BJ (cell line): ENCODE data around the gene TRPM3. TPM values are rescaled to one million over a fixed set of nuclear protein-coding genes. Genes with fewer than 3 reads are reported as not detected.

Experiments
- CTCF ChIA-PET: fragments of 350-600 bp; formaldehyde crosslinking; extraction: SDS; loops from one replicate; lab custom pipeline; 2021; ENCODE audit warnings: antibody characterized with exemption, inconsistent platforms; lab: Yijun Ruan, JAX
- POLR2A ChIA-PET: fragments of 300-600 bp; sonication (Branson Sonifier 250); formaldehyde crosslinking; extraction: SDS; loops from one replicate; lab custom pipeline; 2021; ENCODE audit warnings: antibody characterized with exemption; lab: Charles Lee
- DNase-seq: peaks from one replicate; pipeline ENCODE4 v3.0.0-alpha.2; 2011; ENCODE audit warnings: low read depth
- H3K27me3 ChIP-seq: 2 replicates; pipeline ENCODE4 v1.6.0; 2011; ENCODE audit warnings: low read length; ENCODE audit not compliant: control insufficient read depth, insufficient read depth
- H3K36me3 ChIP-seq: 2 replicates; pipeline ENCODE4 v1.5.1; 2011; ENCODE audit warnings: low read length; ENCODE audit not compliant: control insufficient read depth, insufficient read depth
- H3K4me3 ChIP-seq: 2 replicates; pipeline ENCODE4 v1.5.1; 2011; ENCODE audit warnings: low read depth, mild to moderate bottlenecking, control low read depth, low read length
- polyA plus RNA-seq: library from polyadenylated mRNA; depleted of rRNA; stranded (reverse); fragments of >200 nt; gene quantifications from 2 replicates; pipeline ENCODE4 v1.2.3, GENCODE V29; 2011
- TF ChIP-seq, protein P1 (sequence below): IDR thresholded peaks from 2 replicates; pipeline ENCODE4 v1.5.1; 2011; ENCODE audit warnings: low read depth, mild to moderate bottlenecking, control low read depth, inconsistent platforms, low read length, moderate library complexity; ENCODE audit not compliant: insufficient read depth

The TRPM3 gene
- polyA plus RNA-seq, 1 experiment: 0.07 TPM

DNA sequence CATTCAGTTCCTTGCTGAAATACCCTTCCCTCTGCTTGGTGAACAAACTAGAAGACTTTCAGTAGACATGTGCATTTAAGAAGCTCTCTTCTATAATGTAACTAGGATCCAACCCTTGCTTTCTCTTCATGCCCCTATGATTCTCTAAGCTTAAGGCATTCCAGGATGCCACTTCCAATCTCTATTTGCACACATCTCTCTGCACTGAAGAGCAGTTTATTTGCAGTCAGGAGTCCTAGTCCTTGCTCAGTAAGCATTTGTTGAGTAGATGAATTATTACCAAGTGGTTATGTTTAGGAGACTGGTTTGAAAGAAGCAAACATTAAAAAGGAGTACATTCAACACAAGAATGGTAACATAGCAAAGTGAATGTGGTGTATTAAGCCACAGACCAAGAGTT, 432.7 kb downstream of the TRPM3 start:
- ChIA-PET POLR2A (no interaction called here), CTCF (no interaction called here)
- TF ChIP-seq, protein P1, sequence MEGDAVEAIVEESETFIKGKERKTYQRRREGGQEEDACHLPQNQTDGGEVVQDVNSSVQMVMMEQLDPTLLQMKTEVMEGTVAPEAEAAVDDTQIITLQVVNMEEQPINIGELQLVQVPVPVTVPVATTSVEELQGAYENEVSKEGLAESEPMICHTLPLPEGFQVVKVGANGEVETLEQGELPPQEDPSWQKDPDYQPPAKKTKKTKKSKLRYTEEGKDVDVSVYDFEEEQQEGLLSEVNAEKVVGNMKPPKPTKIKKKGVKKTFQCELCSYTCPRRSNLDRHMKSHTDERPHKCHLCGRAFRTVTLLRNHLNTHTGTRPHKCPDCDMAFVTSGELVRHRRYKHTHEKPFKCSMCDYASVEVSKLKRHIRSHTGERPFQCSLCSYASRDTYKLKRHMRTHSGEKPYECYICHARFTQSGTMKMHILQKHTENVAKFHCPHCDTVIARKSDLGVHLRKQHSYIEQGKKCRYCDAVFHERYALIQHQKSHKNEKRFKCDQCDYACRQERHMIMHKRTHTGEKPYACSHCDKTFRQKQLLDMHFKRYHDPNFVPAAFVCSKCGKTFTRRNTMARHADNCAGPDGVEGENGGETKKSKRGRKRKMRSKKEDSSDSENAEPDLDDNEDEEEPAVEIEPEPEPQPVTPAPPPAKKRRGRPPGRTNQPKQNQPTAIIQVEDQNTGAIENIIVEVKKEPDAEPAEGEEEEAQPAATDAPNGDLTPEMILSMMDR: no peak
- Histone ChIP-seq H3K27me3 (no peaks in the 10 kb centered on the region), H3K36me3 (no peaks in the 10 kb centered on the region), H3K4me3 (no peak overlapping the region)
- no peak for DNase-seq

DNA sequence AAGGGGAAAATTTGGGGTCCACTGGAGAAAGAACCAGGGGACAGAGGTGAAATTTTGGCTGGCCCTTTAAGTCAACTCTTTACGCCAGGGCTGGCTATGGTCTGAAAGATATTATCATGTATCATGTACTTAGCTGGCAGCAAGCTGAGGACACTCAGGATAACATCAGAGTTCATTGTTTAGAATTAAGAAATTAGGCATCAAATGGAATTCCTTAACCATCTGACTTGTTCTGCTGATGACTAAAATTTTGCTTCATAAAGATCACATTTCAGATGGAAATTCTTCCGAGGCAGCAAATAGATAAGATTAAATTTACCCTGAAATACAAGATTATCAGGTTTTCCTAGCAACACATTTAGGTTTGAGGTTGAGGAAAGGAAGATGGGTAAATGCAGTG, 437.6 kb downstream of the TRPM3 start:
- Histone ChIP-seq H3K4me3 (no peak overlapping the region), H3K36me3 (no peaks in the 10 kb centered on the region), H3K27me3 (no peaks in the 10 kb centered on the region)
- ChIA-PET CTCF (interaction anchor here (1.4 kb wide), 1 partner anchor 15 kb away, joined by 3 read pairs; no protein-coding TSS in a partner anchor), POLR2A (no interaction called here)
- TF ChIP-seq, protein P1: no peak
- DNase-seq: no peak

DNA sequence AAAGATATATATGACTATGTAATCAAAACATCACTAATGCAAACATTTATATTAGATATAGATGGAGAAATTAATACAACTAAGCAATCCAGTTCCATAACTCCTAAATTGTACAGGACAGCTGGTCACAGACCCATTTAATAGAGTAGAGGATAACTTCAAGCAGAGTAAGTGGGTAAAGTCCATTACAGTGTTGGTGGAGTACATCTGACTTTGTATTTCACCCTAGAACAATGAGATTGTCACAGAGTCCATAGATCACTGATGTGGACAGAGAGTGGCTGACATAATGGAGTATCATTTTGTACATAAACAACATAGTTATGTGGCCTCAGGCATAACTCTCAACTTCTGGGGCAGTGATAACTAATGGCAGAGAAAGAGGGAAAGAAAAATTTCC, 439.1 kb downstream of the TRPM3 start:
- CTCF ChIA-PET: interaction anchor here (0.9 kb wide), 1 partner anchor 24 kb away, joined by 3 read pairs; no protein-coding TSS in a partner anchor
- TF ChIP-seq, protein P1: no peak
- POLR2A ChIA-PET: interaction anchor here (0.6 kb wide), 1 partner anchor 678 kb away, joined by 3 read pairs; no protein-coding TSS in a partner anchor

DNA sequence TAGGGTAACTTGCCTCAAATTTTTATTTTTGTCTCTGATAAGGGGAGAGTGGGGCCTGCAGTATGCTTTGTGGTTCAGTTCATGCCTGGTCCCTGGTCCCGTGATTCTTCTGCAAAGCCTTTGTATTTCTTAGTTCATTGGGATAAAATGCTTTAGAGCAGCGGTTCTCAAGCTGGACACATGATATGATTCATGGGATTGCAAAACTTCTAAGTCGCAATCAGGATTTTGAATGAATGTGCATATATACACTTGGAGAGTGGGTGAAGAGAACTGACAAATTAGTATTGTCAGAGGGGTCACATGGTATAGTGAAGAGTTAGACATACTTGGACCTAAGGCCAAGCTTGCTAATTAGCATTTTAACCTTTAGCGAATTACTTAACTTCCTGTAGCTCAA, 441.6 kb downstream of the TRPM3 start:
- ChIA-PET POLR2A (no interaction called here), CTCF (no interaction called here)
- Histone ChIP-seq H3K36me3 (no peaks in the 10 kb centered on the region), H3K27me3 (no peaks in the 10 kb centered on the region), H3K4me3 (no peak overlapping the region)
- no peak for DNase-seq
- TF ChIP-seq, protein P1: no peak

More for the DNA sequence above, 439.1 kb downstream of the TRPM3 start:
- no peak for DNase-seq
- H3K27me3 ChIP-seq: no peaks in the 10 kb centered on the region
- H3K4me3 ChIP-seq: no peak overlapping the region
- H3K36me3 ChIP-seq: no peaks in the 10 kb centered on the region

DNA sequence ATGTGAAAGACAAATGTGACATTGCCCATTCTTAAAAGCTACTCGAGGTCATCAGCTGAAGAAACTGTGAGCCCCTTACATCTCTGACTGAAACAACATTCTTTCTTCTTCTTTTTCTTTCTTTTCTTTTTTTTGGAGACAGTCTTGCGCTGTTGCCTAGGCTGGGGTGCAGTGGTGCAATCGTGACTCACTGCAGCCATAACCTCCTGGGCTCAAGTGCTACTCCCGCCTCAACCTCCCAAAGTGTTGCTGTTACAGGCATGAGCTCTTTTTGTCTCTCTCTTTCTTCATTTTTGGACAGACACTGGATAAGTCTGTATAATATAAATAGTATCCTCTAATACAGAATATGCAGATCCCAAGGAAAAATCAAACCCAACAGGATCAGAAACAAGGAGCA, 443.3 kb downstream of the TRPM3 start:
- CTCF ChIA-PET: interaction anchor here (0.6 to 1.2 kb wide), 2 partner anchors 12 to 249 kb away, joined by 3 to 4 read pairs; no protein-coding TSS in a partner anchor
- TF ChIP-seq, protein P1: no peak
- no peak for DNase-seq
- Histone ChIP-seq H3K4me3 (no peak overlapping the region), H3K36me3 (no peaks in the 10 kb centered on the region), H3K27me3 (no peaks in the 10 kb centered on the region)
- POLR2A ChIA-PET: no interaction called here
